OCI-LY3 (cell line): ENCODE measurements around the gene MALAT1.

Source experiments
- CTCF ChIP-seq: fragments of 200-600, 300-600 bp; sonication (generic); IDR thresholded peaks from 2 replicates; pipeline ENCODE4 v1.5.1; 2014; ENCODE audit warnings: antibody characterized with exemption, low read length, low read depth
- EZH2phosphoT487 ChIP-seq: fragments of 200-600 bp; shearing (Covaris generic); IDR thresholded peaks from 2 replicates; pipeline ENCODE4 v1.6.1; 2018; ENCODE audit warnings: antibody characterized with exemption, mixed run types, low read depth

- TF ChIP-seq CTCF (no peak), EZH2phosphoT487 (no peak)
These were observed at the start of gene MALAT1 for GRCh38 chr11:65498977-65499712.
